Suppressor macrophage treated with lipopolysaccharide for 1 hour (primary cell): ENCODE measurements around the gene PRDM15.
A peak's percentile ranks its signal among the peaks of the same experiment; 100 is the strongest.

Source experiments
- DNase-seq, 3 donors: peaks; one replicate each; pipeline ENCODE4 v3.0.0-alpha.2; 2020 to 2022

Gene PRDM15

DNA sequence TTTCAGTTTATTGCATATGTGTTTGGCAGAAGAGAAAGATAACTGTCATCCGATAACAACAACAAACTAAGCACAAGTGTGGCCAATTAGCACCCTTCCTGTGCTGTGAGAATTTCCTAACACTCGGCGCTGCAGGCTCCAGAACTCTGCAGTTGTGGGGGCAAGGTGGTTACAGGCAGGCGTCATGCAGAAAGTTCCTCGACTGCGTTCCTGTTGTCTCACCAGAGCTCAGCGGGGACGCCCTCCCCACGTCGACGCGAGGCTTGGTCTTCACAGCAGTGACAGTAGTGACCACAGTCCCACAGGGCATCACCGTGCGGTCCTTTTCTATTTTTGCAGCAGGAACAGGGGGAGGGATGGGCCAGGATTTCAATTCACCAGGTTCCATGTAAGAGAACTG is 27.6 kb upstream of the PRDM15 start:
- no peak for DNase-seq

DNA sequence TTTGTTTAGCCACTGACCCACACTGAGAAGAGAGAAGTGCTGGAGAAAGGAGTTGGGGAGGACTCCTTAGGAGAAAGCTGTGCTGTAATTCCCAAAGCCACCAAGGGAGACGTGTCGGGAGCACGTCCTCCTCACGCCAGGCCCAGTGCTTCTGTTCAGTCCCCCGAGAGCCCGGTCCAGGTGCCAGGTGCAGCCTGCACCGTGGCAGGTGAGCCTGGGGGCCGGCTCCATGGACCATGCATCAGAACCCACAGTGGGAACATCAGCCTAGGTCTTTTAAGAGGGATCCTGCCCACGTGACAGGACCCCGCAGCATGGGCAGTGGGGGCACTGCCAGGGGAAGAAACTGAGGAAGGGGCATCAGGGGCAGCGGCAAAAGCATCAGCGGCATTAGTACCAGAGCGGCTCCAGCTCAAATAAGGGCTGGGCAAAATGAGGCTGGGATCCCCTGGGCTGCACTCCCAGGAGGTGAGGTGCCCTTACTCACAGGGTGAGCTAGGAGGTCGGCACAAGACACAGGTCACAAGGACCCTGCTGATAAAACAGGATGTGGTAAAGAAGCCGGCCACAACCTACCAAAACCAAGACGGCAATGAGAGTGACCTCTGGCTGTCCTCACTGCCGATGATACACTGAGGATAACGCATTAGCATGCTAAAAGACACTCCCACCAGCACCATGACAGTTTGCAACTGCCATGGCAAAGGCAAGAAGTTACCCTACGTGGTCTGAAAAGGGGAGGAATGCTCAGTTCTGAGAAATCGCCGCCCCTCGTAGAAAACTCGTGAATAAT is 24.6 kb upstream of the PRDM15 start:
- DNase-seq: no peak

DNA sequence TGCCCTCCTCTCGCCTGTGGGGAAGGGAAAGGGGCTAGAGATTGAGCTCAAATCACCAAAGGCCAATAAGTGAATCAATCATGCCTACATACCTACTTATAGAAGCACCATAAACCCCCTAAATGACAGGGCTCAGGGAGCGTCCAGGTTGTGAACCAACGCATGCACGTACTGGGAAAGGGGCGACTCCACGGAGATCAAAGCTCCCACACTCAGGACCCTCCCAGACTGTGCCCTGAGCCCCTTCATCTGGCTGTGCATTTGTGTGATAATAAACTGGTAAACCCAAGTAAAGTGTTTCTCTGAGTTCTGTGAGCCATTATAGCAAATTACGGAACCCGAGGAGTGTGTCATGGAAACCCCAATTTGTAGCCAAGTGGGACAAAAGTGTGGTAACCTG is 23.8 kb upstream of the PRDM15 start:
- no peak for DNase-seq

DNA sequence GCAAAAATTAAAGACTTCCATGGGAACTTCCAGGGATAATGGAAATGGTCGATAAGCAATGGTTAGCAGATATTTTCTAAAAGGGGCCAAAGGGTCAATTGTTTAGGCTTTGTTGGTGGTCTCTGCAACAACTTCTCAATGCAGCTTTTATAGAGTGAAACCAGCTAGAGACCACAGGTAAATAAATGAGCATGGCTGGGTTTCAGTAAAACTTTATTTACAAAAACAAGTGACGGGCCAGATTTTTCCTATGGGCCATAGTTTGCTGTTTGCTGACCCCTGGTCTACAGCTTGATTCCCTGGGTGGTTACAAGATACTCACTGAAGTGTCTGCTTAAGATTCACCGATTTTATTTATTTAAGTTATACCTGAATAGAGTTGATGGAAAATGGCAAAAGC is 22.6 kb upstream of the PRDM15 start:
- no peak for DNase-seq

DNA sequence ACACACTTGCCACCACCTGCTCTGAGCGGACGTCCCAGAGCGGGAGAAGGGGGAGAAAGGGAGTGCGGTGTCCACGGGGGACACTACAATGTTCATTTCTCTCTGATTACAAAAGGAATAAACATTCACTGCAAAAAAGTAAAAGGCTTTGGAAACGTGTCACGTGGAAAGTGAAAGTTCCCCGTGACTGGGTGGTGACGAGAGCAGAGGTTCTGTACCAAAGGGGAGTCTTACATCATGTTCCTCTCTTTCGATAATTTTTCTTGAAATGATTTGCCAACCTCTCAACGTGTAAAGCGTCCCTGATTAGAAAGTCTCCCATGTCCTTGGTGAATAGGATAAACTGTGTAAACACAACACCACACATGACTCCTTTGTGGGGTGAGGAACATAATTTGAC is 22.0 kb upstream of the PRDM15 start:
- peak; percentile 53 to 67 (median 59) for DNase-seq

DNA sequence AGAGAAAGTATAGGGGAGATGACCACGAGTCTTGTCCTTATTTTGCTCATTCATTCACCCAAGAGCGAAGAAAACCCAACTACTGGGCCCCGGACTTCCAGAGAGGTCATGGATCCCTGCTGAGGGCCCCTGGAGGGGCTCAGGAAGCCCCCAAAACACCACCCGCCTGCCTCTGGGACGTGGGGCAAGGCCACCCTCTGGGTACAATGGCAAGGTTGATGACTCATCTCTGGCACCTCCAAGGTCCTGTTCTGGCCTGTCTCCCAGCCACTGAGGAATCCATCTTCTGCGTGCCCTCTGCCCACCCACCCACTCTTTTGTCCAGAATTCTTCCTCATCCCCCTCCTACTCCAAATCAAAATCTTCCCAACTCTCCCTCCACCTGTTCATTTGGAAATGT is 21.3 kb upstream of the PRDM15 start:
- no peak for DNase-seq

DNA sequence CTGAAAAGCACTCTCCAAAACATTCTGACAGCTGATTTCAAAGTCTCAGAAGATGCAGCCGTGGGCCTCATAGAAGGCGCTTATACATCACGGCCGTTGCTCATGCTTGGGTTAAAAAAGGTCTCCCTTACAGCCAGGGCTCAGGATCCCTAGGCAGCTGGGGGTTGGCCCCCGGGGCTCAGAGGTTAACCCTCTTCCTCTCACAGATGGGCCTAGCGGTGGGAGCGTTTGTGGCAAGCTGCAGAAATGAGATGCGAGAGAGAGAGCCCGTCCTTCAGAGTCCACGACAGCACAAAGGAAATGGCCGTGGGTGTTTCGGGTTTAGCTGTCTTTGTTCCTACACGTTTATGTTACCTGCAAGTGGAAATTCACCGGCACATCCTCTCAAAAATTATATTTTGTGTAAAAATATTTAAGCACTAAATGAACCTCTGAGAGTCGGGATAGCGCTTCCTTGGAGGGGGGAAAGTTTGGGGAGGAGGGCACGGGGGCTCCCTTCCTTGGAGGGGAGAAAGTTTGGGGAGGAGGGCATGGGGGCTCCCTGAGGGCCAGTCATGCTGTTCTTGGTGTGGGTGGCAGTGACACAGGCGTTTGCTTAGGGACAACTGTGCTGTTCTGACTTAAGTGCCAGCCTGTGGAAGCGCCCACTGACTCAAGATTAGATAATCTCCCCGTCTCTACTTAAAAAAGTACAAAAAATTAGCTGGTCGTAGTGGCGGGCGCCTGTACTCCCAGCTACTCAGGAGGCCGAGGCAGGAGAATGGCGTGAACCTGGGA is 20.5 kb upstream of the PRDM15 start:
- DNase-seq: no peak

DNA sequence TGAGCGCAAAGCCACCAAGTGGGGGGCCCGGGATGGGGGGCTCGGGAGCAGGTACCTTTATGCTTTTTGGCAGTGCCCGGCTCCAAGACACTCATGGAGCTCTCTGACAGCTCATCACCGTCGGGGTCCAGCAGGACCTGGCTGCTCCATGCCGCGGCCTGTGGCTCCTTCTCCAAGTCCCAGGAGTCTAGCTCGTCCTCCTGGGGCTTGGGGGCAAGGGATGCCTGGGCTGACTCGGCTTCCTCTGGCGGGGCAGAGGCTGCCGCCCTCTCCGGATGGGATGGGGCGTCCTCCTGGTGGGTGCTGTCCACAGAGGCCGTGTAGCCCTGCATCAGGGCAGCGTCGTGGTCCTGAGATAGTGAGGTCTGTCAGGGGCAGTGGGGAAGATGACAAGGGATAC is 19.9 kb upstream of the PRDM15 start:
- no peak for DNase-seq

DNA sequence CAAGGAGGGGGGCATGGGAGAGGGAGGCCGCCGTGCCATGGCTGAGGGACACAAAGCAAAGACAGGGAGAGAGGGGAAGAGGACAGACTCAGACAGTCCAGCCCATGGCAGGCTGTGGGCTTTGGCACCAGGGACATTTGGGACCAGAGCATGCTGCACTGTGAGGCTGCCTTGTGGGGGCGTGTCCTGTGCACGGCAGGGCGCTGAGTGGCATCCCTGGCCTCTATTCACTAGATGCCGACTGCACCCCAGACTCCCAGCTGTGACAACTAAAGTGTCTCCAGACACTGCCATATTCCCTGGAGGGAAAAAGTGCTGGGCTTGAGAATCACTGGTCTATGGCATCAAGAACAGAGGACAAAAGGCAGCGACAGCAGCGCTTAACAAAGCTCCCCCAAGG is 18.6 kb upstream of the PRDM15 start:
- DNase-seq: no peak

DNA sequence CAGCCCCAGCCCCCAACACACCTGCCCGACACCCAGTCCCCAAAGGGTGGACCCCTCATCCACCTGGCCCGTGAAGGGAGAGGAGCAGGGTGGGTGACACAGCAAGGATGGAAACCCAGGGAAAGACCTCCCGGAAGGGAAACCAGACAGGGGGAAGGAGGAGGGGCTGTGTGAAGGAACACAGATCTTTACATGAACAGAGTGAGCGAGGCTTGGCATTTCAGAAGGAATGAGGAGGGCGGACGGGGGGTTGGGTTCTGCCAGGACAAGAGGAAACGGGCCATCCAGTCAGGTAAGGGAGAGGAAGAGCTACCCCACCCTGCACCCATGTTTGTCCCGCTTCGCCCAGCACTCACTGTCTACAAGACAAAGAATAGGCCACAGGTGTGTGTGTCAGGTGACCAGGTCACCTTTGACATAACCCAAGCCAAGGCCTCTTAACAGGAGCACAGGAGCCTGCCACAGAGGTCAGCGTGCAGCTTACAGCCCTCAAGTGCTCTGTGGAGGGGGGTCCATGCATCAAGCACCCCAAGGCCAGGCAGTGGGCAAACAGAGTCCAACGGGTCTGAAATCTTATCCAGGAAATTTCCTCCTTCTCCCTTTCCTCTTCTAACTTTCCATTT is 18.0 kb upstream of the PRDM15 start:
- DNase-seq: no peak

DNA sequence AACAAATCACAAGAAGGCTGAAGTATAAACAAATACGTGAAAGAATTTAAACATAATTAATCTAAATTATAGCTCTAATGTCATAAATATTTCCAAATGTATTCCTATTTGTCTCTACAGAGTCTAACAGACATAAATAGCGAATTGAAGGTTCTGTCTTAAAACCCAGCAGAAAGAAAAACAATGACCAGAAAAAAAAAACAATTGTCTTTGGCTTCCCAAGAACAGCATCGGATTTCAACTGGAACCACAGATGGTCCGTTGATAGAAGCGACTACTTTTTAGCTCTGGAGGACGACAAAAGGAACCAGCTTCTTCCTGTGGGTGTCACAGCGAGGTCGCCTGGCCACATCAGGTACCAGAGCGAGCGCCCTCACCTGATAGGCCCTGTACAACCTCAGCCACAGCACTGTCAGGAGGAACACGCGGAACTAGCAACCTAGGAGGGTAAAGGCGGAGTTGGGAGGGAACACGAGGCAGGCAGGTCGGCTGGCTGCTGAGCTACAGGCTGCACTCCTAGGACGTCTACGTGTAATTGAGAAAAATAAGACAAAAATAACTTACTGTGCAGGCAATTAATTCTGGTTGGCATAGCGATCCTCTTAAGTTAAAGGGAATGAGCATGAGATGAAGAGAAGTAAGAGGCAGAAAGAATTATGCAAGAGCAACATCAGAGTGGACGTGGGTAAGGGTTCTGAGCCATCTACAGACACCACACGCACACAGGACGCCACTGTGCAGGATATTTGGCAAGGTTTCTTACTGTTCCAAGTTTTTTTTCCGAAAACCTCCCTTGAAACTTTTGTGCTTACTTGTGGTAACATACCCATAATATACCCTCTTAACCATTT is 16.7 kb upstream of the PRDM15 start:
- no peak for DNase-seq

DNA sequence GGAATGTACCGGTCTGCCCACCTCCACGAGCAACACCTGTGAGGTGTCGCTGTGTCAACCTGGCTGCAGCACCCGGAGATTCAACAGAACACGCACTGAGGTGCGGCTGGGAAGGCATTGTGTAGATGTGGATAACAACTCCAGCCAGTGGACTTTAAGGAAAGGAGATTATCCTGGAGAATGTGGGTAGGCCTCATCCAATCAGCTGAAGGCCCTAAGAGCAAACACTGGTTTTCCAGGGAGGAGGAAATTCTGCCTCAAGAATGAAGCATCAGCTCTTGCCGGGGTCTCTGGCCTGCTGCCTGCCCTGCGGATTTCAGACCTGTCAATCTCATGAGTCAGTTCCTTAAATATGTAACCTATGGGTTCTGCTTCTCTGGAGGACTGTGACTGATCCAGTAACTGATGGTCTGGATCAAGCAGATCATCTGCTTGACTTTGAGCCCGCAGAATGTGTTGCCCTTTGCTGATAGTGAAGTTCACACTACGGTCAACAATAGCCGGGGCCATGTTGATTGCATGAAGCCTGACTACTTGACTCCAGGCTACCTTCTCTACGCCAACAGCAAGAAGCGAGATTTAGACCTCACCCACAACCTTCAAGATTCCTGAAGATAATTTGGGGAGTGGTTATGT is 15.9 kb upstream of the PRDM15 start:
- no peak for DNase-seq

DNA sequence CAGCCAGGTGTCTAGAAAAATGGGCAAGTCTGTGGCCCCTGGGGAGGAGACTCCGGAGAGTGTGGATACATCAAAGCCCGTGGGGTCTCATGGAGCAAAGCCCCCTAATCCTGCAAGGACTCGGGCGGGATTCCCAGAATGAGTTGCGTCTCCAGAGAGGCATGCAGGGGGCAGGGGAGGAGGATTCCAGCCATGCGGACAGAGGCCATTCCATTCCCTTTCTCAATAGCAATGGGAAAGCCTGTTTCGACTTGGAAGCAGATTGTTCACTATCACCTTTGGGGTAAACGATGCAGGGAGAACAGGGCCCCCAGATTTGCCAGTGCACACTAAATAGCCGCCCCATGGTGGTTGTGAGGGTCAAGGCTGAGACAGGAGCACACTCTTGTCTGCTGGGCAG is 15.4 kb upstream of the PRDM15 start:
- no peak for DNase-seq

DNA sequence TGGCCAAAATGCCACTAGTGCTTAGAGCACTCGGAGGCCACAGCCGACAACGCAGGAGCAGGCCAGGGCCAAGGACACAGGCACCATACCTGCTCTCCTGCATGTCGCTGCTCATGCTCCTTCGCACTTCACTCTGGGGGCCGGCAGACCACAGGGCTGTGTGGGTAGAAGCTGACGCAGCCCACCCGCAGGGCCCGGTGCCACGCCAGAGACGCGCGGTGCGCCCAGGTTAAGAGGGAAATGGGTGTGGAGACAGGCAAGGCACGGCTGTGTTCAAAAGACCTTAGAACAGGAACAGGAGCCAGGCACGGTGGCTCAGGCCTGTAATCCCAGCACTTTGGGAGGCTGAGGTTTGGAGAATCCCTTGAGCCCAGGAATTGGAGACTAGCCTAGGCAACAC is 13.6 kb upstream of the PRDM15 start:
- DNase-seq: no peak

DNA sequence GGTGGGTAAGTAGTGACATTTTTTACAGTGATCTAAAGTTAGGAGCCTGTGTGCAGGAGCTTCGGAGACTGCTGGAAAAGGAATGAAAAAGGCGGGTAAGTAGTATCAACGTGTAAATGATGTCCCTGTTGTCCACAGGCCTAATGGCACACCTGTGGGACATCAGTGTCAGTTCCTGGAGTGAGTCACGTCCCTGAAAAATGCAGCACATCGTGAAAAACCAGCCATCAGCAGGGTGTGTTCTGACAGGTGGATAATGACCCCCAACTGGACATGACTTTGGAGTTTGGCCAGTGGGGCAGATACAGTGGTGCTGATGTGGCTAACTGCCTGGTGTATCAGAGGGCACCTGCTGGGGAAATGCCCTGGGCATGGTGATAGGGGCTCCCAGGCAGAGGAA is 12.0 kb upstream of the PRDM15 start:
- no peak for DNase-seq

DNA sequence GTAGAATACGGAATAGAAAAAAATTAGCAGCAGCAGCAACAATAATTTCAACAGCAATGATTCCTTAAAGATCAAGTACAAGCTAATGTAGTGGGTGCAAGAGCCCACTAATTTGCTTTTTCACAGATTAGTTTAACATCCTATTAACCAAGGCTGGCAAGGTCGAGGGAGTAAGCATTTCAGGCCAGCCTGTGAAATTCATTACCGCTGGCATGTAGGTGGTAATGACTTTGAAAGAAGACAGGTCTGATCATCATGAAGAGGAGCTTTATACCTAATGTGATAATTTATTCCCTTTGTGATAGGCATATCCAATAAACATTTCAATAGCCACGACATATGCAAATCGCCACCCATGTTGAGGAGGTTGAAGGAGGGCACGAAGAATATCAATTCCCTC is 11.2 kb upstream of the PRDM15 start:
- DNase-seq: no peak

DNA sequence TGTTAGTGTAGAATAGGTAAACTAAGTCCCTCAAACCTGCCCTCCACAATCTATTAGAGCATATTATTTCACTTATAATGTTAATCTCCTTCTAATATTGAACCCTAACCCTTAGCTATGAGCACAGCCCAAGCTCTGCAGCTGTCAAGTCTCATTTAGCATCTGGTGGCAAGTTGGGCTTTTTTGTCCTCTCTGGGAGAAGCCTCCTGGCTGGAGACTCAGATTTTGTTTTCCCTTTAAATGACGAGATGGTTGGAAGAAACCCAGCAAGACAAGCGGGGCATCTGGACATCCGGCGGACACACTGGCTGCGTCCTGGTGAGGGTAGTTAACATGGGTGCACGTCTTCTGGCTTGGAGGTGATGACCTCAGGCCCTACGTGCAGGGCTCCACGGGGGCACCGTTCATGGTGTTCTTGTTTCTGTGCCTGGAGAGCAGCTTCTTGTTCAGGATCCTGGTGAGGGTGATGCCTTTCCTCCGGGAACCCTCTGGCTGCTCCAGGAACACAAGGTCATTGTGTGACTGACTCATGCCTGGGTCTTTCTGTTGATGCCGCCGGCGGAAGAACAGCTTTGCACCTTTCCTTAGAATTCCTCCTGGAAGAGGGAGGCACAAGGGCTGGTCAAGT is 9.7 kb upstream of the PRDM15 start:
- no peak for DNase-seq

DNA sequence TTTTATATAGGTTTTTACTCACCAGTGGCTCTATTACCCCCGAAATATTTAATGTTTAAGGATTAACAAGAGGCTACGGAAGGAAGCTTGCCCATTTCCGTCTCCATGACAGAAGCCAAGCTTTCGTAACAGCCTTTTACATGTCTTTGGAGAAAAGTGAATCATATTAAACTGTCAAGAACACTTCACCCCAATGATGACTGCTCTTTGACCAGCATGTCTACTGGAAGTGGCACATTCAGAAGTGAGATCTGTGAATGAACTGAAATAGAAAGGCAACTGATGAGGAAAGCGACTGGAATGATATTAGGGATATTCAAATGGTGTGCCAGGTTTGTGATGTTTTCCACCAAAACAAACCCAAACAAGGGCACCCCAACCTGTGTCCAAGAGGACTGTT is 8.5 kb upstream of the PRDM15 start:
- peak; percentile 35 to 67 (median 63) for DNase-seq

DNA sequence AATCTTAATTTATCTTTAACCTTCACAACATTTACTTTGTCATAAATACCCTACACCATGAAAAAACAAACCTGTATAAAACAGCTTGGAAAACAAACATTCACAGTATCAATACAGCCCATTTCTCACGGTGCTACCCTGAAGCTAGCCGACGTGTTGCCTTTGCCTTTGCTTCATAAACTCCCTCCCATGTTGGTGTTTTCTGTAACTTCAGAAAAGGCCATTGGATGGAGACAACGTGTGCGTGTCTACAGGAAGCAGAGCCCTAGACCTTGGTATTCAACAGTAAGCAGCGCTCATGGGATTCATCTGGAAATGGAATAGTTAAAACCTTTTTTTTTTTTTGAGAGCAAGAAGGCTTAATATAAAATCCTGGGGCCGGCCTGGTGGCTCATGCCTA is 7.2 kb upstream of the PRDM15 start:
- DNase-seq: no peak

DNA sequence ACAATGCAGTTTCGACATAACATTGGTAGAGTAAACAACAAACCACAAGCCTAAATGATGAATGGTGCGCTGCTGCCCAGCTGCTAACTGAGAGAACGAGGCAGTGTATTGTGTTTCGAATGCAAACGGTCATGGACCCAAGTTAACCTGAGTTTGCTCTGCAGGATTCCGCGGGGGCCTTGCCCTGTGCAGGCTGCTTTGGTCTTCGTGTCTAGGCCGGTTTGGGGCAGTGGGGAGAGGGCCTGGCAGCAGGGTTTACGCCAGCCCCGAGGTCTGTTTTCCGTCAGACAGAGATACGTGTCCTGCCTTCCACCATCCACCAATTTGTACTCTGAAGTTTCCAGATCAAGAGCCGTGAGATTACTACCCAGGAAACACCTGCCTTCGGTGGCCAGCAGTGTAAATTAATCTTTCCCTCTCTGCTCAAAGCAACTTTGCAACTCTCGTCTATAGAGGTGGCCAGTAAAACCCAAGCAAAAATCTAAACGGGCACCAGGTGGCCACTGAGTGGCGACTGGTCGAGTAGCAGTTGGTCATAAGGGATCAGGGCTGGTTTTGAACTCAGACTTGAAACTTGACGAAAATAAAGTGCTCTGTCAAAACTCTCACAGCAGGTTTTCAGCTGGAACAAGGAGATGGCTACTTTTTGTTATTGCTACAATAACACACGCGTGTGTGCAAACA is 6.3 kb upstream of the PRDM15 start:
- no peak for DNase-seq

DNA sequence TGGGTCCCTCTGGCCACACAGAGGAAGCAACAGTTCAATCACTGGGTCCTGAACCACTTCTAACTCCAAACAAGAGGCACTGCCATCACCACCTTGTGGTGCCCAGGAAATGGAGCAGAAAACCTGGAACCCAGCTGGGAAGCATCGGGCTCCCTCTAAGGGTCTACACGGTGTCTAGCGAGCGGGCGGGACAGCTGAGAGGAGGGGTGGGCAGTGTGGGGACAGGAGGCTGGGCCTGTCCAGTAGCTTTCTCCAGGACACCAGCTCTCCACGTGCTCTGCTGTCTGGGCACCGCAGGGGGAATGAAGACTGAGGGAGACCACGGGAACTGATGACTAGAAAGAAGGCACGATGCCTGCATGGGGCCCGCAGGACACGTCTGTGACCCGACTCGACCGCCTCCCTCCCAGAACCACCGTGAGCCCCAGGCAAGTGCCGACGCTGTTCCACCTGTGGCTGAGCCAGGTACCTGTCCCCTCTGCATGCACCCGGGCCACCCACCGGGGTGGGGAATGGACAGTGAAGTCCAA is 5.4 kb upstream of the PRDM15 start:
- DNase-seq: no peak
